ENCODE results near the gene ZNF407.

ZNF407 gene

DNA sequence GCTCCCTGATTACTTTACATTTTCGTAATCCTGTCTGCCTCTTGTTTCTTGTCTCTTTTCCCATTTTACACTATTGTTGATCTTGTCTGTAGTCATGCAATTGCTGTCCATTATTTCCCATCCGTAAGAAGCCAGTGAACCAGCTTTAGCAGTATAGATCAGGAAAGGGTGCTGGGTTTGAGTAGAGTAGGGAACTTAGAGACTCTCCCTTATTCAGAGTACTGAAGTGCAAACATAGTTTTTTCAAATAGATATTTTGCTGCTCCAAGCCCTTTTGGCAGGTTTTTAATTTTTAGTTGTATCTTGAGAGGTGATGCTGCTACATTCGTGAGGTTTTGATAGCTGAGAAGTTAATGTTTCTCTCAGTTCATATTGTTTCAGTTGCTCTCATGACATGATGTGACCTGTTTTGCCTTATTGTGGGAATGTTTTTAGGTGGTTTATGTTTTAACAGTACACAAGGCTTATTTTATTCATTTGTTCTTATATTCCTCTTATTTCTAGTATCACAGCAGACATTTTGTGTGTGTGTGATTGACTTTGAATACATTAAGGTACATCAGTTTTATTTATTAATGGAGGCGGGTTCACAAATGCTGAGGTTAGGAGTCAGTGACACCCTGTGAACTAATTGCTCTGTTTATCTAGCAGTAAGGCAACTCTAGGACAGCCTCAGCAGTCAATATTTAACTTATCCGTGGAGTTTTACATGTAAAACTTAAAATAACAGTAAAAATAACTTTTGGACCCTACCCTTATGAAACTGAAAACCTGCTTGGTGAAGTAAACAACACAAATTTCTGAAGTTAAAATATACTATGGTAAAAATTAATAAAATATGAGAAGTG, 118.4 kb downstream of the ZNF407 start:
- no peak for DNase-seq (ENCODE audit: low read depth)
- H3K4me3 ChIP-seq (ENCODE audit: control insufficient read depth, low read depth, low read length) = no peak overlapping the region
- TF ChIP-seq CTCF (IDR thresholded peaks at IDR 0.05; ENCODE audit: control insufficient read depth, insufficient read depth, low read depth, low read length, missing control alignments) = no peak

DNA sequence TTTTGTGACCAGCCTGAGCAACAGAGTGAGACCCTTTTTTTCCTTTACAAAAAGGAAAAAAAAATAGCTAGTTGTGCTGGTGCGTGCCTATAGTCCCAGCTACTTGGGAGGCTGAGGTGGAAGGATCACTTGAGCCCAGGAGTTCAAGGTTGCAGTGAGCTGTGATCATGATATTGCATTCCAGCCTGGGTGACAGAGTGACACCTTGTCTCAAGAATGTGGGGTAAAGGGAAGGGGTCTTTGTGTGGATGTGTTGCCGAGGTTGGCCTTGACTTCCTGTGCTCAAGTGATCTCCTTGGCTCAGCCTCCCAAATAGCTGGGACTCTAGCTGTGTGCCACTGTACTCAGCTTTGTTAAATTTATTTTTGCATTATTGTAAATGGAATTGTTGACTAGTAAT, 120.6 kb downstream of the ZNF407 start:
- H3K4me3 ChIP-seq (ENCODE audit: control insufficient read depth, low read depth, low read length) = no peak overlapping the region
- no peak for DNase-seq (ENCODE audit: low read depth)
- TF ChIP-seq CTCF (IDR thresholded peaks at IDR 0.05; ENCODE audit: control insufficient read depth, insufficient read depth, low read depth, low read length, missing control alignments) = no peak

DNA sequence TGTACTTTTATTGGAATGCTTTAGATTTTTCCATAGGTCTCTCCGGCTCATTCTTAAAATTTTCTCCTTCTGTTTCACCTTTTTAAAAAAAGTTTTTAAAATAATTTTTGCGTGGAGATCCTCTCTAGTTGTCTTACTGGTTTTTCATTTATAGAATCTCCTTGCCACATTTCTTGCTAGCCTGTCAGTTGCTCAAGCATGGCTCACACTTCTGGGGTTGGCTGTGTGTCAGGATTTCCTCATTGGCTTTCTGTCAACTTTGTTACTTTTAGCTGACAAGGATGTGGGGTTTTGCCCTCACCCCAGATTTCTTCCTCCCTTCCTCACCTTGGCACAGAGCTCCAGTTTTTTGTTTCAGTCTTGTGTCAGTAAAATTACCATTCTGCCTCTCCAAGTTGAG, 124.6 kb downstream of the ZNF407 start:
- TF ChIP-seq CTCF (IDR thresholded peaks at IDR 0.05; ENCODE audit: control insufficient read depth, insufficient read depth, low read depth, low read length, missing control alignments) = no peak
- DNase-seq (ENCODE audit: low read depth) = peak; percentile 23
- H3K4me3 ChIP-seq (ENCODE audit: control insufficient read depth, low read depth, low read length) = no peak overlapping the region

DNA sequence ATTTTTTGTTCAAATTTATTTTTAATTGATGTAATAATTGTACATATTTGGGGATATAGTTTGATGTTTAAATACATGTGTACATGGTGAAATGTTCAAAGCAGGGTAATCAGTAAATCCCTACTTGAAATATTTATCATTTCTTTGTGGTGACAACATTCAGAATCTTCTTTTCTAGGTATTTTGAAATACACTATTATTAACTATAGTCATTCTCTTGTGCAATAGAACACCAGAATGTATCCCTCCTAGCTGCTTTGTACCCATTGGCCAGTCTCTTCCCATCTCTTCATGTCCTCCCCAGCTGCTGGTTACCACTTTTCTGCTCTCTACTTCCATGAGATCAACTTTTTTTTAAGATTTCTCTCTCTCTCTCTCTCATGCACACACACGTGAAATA, 126.5 kb downstream of the ZNF407 start:
- DNase-seq (ENCODE audit: low read depth) = peak; percentile 37
- TF ChIP-seq CTCF (IDR thresholded peaks at IDR 0.05; ENCODE audit: control insufficient read depth, insufficient read depth, low read depth, low read length, missing control alignments) = no peak

DNA sequence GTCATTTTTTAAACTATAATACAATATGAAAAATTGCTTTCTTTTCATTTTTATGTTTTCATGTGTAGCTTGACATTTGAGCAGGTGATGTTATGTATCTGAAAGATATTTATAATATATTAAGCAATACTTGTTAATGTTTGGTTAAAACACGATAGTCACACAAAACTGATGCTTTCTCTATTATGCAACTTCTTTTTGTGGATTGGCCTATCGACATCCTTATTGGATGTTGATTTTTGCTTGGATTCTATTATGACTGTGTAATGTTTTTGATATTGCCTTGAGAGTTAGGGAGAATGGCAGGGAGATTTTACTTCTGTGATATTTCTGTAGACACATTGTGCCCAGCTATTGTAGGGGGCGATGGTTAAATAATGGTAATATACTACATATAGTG, 128.0 kb downstream of the ZNF407 start:
- DNase-seq (ENCODE audit: low read depth) = no peak
- H3K4me3 ChIP-seq (ENCODE audit: control insufficient read depth, low read depth, low read length) = no peak overlapping the region
- TF ChIP-seq CTCF (IDR thresholded peaks at IDR 0.05; ENCODE audit: control insufficient read depth, insufficient read depth, low read depth, low read length, missing control alignments) = no peak

More for the DNA sequence above, 126.5 kb downstream of the ZNF407 start:
- no peak overlapping the region for H3K4me3 ChIP-seq (ENCODE audit: control insufficient read depth, low read depth, low read length)

DNA sequence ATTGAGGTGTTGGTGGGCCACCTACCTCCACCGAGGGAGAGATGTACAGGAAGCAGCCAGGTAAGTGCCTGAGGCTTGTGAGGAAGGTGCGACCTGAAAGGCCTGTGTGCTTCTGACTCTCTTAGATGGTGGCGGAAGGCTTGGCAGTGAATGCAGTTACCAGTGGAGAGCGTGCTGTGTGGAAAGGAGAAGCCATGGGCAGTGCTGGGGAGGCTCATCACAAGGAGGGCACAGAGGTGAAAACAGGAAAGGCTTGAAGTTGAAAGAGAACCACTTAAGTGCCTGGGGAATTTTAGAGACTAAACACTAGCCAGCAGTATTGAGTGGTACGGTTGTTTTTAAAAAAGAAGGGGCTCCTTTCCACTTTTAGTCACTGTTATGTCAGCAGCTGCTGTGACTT, 130.9 kb downstream of the ZNF407 start:
- no peak for TF ChIP-seq CTCF (IDR thresholded peaks at IDR 0.05; ENCODE audit: control insufficient read depth, insufficient read depth, low read depth, low read length, missing control alignments)
- no peak overlapping the region for H3K4me3 ChIP-seq (ENCODE audit: control insufficient read depth, low read depth, low read length)
- no peak for DNase-seq (ENCODE audit: low read depth)
